Testis (tissue), 2 donors: ENCODE measurements around the gene IGSF9.

ENCODE experiments used
- POLR2A ChIP-seq: fragments of 450-650 bp; IDR thresholded peaks from one replicate; pipeline ENCODE4 v1.6.1; 2017; ENCODE audit warnings: antibody characterized with exemption, mild to moderate bottlenecking, moderate library complexity
- TF ChIP-seq, protein P1 (sequence below), 3 experiments: fragments of 450-650 bp in 2 of 3; fragments of 200-600 bp in 1 of 3; sonication (generic) in 1 of 3; IDR thresholded peaks; one replicate each; pipeline ENCODE4 v1.5.1; 2016 to 2019; ENCODE audit warnings: antibody characterized with exemption in 3 of 3, mild to moderate bottlenecking in 2 of 3, moderate library complexity in 1 of 3

- TF ChIP-seq, protein P1, sequence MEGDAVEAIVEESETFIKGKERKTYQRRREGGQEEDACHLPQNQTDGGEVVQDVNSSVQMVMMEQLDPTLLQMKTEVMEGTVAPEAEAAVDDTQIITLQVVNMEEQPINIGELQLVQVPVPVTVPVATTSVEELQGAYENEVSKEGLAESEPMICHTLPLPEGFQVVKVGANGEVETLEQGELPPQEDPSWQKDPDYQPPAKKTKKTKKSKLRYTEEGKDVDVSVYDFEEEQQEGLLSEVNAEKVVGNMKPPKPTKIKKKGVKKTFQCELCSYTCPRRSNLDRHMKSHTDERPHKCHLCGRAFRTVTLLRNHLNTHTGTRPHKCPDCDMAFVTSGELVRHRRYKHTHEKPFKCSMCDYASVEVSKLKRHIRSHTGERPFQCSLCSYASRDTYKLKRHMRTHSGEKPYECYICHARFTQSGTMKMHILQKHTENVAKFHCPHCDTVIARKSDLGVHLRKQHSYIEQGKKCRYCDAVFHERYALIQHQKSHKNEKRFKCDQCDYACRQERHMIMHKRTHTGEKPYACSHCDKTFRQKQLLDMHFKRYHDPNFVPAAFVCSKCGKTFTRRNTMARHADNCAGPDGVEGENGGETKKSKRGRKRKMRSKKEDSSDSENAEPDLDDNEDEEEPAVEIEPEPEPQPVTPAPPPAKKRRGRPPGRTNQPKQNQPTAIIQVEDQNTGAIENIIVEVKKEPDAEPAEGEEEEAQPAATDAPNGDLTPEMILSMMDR (IDR thresholded peaks at IDR 0.05): no peak
- no peak for TF ChIP-seq POLR2A
Measured at GRCh38 chr1:159949123-159949522, 3.7 kb upstream of the IGSF9 start.
